GM12891 (cell line): Measurements from ENCODE around the gene FILIP1.

Experiments used
- POLR2A ChIP-seq: IDR thresholded peaks from 2 replicates; pipeline ENCODE4 v1.6.1; 2011; ENCODE audit warnings: low read depth, low read length, control low read depth
- POLR2AphosphoS5 ChIP-seq: IDR thresholded peaks from 2 replicates; pipeline ENCODE4 v1.6.1; 2011; ENCODE audit warnings: low read depth, low read length, control low read depth
- TAF1 ChIP-seq: IDR thresholded peaks from 2 replicates; pipeline ENCODE4 v1.6.1; 2011; ENCODE audit warnings: low read depth, low read length, control low read depth

- no peak for TF ChIP-seq POLR2A
- no peak for TF ChIP-seq POLR2AphosphoS5
- TF ChIP-seq TAF1, result no peak
Measured at GRCh38 chr6:75337835-75338580, 155.6 kb downstream of the FILIP1 start.
